ENCODE data around the gene RSAD2.
A peak's percentile ranks its signal among the peaks of the same experiment; 100 is the strongest.

RSAD2 gene

DNA sequence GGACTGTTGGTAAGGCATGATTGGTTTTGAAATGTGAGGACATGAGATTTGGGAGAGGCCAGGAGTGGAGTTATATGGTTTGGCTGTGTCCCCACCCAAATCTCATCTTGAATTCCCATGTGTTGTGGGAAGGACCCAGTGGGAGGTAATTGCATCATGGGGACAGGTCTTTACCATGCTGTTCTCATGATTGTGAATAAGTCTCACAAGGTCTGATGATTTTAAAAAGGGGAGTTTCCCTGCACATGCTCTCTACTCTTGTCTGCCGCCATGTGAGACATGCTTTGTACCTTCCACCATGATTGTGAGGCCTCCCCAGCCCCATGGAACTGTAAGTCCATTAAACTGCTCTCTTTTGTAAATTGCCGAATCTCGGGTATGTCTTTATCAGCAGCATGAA, 17.3 kb upstream of the RSAD2 start:
- intact Hi-C loops (cut with DNase I), result no loop called here
- DNase-seq, result no peak

DNA sequence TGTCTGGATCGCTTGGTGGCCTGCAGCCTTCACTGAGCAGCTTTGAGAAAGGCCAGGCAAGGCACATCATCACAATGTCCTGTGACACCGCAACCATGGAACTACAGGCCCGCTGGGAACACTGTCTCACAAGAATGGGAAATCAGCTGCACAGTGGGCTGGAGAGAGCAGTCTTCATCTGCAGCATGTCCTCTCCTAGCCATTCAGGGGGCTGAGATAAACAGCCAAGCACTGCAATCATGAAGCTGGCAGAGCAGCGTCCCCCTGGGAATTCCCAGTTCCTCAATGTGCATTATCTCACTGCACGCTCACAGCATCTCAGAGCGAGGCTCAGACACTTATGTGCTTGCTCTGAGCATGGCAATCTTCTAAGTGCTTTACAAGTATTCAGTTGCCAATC, 13.8 kb upstream of the RSAD2 start:
- peak in 5 of 42 donors; percentile 5 to 43 (median 19) for DNase-seq
- intact Hi-C loops (cut with DNase I), result no loop called here

DNA sequence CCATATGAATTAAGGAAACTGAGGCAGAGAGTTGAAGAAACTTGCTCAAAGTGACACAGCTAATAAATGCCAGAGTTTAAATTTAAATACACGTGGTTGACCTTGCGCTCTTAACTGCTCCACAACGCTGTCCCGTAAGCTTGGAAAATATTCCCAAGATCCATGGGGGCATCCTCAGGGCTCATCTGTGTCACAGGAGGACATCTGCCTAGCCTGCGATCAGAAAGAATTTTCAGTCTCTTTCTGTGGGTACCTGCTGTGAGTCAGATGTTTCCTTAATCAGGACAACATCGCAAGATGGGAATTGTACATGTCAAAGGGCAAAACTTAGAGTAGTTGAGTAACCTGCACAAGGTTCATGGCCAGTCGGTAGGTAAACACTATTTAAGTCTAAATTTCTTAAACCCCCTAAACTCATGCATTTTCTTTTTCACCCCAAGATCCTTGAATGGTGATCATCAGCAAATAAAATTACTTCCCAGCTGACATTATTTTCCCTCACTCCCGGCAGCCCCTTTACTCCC, 13.3 kb upstream of the RSAD2 start:
- intact Hi-C loops (cut with DNase I), result no loop called here
- no peak for DNase-seq

DNA sequence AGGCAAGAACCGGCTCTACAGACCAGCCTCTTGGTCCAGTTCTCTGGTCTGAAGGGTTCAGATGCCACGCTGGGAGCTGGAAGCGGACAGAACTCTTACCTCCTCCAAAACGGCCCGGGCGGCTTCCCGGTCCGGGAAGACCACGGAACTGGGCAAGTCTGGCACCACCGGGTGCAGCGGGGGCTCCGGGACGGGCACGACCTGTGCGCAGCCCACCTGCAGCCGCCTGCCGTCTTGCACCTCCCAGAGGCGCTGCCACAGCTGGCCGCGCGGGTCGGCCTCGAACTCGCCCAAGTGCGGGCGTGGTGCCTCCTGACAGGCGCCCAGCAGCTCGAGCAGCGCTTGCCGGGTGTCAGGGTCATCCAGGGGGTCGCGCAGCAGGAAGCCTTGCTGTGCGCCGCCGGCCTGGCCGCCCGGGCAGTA, 12.6 kb upstream of the RSAD2 start:
- intact Hi-C loops (cut with DNase I), result no loop called here
- DNase-seq, result peak in 5 of 42 donors; percentile 8 to 45 (median 18)

DNA sequence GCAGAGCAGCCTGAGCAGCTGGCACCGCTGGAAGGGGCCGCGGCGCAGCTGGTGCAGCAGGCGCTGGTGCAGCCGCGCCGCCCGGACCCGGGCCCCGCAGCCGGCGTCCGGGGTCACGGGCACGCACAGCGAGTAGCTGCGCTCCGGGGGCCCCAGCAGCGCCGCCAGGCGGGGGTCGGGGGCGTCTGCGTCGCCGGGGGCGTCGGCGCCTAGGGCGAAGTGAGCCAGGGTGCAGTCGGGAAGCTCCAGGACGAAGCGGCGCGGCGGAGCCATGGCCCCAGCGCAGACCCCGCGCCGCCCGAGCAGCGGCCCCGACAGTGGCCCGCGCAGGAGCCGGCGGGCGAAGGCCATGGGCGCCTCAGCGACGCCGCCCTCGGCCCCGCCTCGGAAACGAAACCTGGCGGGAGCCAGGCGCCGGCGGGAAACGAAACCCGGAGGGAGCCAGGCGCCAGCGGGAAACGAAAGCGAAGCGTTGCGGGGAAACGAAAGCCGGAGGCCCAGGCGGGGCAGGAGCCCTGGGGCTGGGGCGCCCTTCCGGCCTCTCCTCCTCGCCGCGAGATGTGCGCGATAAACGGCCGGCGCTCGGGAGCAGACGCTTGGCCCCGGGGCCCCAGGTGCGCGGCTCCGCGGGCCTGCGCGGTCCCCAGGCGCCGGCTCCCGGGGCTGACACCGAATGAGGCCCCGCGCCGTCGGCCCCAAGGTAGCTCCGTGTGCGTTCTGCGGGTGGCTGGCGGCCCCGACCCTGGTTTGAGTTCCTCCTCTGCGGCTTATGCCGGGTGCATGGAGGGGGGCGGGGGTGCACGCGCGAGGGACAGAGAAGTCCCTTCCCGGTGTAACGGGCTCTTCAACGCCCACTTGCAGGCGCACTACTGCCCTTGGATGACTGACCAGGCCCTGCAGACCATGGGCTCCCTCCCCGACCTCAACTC, 12.0 kb upstream of the RSAD2 start, which contains the start of gene CMPK2:
CMPK2 (minus strand) TSS at position 562 of the 929 bp plus-strand sequence; CDS start at position 351, 211 bp downstream.
- DNase-seq, result peak in 40 of 42 donors; percentile 45 to 81 (median 64)
- intact Hi-C loops (cut with DNase I), result no loop called here

DNA sequence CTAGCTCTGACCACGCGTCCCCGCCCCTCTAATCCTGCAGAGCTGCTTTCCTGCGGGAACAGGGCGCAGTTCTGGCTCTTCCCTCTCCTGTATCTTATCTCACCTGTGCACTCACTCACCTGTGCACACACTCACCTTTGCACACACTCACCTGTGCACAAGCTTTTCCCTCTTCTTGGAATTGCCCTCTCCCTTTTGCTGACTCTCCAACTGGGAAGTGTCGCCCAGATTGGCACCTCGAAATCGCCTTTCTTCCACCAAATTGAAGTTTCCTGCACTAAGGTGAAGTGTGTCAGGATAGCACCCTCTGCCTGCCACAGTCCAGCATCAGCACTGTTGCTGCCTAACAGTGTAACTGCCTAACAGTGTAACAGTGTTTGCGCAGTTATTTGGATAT, 11.3 kb upstream of the RSAD2 start:
- intact Hi-C loops (cut with DNase I), result no loop called here
- DNase-seq, result peak in 38 of 42 donors; percentile 8 to 82 (median 56)

DNA sequence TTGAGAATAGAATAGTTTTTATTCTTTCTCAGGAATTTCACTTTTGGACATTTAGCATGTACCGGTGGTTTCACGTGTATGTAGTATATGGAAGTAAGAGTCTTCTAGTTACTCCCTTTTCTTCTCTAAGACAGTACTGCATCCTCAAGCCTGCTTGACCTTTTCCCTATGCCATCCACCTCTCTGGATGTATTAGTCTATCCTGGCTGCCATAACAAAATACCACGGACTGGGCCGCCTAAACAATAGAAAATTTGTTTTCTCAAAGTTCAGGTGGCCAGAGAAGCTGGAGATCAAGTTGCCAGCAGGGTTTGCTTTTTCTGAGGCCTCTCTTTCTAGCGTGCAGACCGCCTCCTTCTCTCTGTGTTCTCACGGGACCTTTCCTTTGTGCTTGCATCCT, 10.6 kb upstream of the RSAD2 start:
- intact Hi-C loops (cut with DNase I), result no loop called here

DNA sequence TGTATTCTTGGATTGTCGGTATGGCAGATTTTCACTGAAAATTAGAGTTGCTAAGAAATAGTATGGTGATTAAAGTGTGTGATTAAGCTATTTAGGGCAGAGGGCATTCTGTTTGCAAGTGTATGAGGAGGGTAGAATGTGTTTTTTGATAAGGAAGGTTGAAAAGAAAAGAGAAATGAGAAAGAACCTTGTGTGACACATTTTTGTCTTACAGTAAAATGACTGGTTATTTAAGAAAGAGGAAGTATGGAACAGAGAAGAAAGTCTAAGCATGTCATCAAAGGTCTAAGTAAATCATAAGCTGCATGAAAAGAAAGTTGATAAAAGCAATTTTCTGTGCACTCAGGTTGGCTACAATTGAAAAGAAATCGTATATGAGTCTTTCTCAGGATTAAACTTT, 5.2 kb upstream of the RSAD2 start:
- no peak for DNase-seq
- intact Hi-C loops (cut with DNase I), result no loop called here

More for the DNA sequence above, 10.6 kb upstream of the RSAD2 start:
- DNase-seq, result no peak

DNA sequence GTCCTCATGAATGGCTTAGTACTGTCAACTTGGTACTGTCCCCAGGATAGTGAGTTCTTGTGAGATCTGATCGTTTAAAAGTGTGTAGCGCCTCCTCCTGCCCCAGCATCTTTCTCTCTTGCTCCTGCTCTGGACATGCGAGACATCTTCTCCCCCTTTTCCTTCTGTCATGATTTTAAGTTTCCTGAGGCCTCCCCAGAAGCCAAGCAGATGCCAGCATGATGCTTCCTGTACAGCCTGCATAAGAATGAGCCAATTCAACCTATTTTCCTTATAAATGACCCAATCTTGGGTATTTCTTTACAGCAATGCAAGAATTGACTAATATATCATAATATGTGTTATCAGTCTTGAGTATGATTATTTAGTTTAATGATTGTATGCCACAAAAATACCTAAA, 3.5 kb upstream of the RSAD2 start:
- intact Hi-C loops (cut with DNase I), result no loop called here
- DNase-seq, result no peak

DNA sequence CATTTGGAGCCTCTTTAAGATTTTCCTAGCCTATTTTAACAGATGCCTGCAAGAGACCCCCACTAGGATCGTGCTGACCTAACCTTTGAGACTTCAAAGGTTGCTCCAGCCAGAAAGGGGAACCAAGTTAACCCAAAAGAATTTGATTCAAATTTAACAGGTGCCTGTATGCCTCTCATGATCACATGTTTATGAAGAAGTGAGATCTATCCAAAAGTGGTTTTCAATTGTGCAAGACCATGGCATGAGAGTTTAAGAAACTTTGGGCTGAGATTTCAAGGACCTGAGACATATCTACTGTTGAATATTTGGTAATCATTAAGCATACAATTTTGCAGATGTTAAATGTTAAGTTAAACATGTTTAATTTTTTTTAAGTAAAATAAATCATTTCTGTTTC, 1.3 kb upstream of the RSAD2 start:
- DNase-seq, result no peak
- intact Hi-C loops (cut with DNase I), result no loop called here

DNA sequence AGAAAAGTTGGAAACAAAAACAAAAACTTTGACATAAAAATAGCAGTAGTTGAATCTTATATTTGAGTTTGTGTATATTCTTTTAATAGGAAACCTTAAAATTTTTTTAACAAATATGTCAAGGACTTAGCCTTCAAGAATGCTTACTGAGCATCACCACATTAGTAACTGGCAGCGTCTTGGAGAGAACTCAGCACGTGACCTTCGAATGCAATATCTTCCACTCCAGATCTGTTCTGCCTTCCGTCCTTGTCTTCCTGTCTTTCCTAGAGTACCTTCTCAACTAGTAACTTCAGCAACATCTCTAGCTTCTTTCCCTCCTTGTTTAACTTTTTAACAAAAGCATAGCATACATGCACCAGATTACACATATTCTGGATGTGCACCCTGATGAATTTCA, 972 bp downstream of the RSAD2 start:
- no peak for DNase-seq
- intact Hi-C loops (cut with DNase I), result no loop called here

DNA sequence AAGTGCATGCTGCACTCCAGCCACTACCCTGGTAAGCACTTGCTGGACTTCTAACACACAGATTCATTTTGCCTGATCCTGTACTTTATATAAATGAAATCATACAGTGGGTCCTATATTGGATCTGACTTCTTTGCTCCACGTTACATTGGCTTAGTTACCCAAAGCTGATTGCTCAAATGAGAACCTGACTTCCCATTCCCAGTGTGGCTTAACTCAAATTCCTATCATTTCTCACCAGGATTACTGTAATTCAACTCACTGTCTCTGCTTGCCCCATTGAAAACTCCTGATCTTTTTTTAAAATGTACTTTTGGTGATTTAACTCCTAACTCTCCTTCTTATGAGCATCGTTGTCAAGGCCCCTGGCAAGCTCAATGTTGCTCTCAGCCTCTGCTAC, 1.4 kb downstream of the RSAD2 start:
- DNase-seq, result no peak
- intact Hi-C loops (cut with DNase I), result no loop called here

DNA sequence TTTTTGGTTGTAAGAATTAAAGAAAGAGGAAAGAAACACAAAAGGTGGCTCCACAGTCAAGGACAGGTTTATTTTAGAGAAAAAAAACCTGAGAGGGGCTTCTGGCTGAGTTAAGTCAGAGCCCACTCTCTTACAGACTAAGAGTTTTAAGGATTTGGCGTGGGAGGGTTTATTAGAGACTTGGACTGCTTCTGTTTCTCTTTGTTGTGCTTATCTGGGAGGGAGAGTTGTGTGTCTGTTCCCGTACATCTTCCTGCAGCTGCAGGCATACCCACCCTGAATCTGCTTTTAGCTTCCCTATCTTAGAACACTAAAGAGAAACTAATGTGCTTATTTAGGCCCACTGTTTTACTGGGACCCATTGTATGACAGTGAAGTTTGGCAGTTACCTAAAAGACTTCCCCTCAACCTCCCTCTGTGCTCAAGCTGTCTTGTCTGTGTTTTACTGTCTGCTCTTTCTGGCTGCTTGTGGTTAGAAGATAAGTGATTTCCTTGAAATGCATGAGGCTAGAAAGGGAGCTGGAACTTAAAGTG, 2.7 kb downstream of the RSAD2 start:
- DNase-seq, result no peak

DNA sequence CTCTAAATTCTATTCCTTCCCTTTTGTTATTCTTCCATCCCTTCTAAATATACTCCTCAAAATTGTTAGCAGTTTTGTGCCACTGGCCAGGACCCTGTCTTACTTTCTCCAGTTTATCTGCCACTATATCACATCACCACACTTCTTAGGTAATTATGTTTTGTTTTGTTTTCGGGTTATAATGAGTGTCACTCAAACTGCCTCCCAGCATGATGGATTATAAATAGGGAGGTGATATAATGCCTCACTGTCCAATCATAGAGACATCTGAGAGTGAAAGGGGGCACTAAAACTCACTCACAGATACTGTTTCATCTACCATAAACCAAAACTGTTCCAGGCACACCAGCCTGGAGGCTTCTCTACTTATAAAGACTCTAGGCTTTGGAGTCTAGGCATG, 3.5 kb downstream of the RSAD2 start:
- intact Hi-C loops (cut with DNase I), result no loop called here
- no peak for DNase-seq

More for the DNA sequence above, 2.7 kb downstream of the RSAD2 start:
- intact Hi-C loops (cut with DNase I), result no loop called here

DNA sequence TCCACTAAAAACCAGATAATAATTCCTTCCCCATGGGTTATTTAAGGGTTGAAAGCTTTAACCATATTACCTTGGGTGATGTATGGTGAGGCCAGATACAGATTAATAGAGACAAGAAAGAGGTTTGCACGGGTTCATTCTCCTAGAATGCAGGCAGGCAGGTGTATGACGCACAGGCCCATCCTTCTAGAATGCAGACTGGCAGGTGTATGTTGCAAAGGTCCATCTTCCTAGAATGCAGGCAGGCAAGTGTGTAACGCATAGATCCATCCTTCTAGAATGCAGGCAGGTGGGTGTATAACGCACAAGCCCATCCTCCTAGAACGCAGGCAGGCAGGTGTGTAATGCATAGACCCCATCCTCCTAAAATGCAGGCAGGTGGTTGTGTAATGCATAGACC, 3.9 kb downstream of the RSAD2 start:
- DNase-seq, result no peak
- intact Hi-C loops (cut with DNase I), result no loop called here

DNA sequence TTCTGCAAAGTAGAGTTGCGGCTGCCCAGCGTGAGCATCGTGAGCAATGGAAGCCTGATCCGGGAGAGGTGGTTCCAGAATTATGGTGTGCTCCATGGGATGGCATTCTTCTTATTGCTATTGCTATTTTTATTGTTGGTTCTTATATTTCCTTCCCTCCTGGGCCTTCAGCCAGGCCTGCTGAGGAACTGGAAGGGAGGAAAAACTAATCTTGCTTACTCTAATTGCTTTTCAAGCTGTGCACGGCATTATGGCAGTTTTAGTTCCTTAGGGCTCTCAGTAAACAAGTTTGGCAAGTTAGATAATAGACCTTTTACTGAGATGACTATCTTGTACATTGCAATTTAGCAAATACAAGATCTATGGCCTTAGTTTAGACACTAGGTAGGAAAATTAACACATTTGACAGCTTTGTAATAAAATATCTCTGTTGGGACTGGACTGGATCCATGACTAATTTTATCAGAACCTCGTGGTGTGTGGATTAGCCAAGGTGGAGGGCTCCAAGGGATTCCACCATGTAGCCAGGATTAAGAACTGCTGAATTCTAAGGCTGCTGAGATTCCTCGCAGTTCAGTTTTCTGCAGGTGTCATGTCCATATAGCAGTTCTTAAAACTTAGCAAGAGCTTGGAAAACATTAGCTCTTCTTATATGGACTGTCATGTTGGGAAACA, 6.0 kb downstream of the RSAD2 start:
- DNase-seq, result no peak
- intact Hi-C loops (cut with DNase I), result no loop called here

DNA sequence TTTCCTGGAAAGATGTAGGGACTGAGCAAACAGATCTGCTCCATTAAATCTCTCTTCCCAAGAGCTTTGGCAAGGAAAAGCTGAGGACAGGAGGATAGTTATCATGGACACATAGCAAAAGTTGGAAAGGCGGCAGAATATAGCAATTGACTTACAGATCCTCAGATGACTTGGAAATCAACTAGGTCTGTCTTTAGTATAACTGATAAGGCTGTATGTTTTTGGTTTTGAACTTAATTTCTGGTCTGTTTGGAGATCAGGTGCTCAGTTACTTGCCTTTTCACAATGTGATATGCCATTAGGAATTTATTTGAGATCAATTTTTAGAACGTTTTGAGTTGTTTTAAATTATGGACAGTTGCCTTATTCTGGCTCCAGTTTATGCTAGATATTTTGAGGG, 8.0 kb downstream of the RSAD2 start:
- DNase-seq, result no peak
- intact Hi-C loops (cut with DNase I), result no loop called here

DNA sequence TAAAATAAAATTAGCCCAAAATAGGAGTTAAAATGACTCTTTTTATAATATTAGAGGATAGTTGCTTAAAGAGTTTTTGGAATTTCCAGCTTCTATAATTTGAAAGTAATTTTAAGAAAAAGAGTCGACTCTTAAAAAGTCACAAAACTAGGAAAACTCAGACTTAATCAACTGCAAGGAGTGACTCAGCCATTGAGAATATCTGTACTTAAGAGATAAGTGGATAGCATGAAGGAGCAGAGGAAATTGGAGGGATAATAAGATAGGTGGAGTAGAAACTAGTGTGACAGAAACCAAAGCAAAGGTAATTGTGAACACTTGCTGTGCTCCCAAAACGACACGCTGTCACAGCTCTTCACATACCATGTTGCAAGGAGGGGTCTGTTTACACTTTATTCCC, 8.4 kb downstream of the RSAD2 start:
- intact Hi-C loops (cut with DNase I), result no loop called here
- no peak for DNase-seq

DNA sequence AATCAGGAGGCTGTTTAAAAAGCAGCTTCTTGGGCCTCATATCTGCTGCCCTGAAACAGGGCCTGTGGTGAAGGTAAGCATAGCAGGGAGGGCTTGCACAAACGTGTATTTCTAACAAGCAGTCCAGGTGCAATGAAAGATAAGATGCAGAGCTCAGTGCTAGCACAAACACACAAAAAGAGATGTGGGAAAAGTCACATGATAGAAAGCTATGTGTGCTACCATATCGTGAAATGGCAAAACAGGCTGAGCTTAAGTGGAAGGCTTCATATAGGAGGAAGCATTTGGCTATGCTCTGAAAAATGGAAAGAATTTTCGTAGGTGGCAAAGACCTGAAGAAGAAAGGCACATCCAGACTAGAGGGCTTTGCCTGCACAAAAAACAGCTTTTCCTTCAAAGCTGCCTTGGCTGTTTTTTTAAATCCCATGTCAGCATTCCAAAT, 10.2 kb downstream of the RSAD2 start:
- intact Hi-C loops (cut with DNase I), result no loop called here
- no peak for DNase-seq

DNA sequence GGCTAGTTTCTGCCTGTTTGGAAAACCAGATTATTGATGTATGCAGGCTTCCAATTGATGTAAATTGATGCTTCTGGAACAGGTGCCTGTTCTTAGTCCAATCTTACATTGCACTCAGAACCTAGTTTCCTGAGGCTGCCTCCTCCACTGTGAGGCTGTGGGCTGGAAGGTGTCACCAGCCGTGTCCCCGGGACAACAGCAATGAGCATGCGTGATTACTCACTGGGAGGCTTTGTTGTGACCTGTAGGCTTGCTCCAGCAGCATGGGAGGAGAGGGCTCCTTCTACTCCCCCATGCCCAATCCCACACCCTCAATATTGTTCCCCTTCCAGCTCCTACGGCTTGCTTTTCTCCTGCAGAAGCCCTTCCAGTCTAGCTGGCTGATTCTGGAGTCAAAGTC, 11.1 kb downstream of the RSAD2 start:
- DNase-seq, result peak in 17 of 42 donors; percentile 8 to 64 (median 38)
- intact Hi-C loops (cut with DNase I), result no loop called here
